Stimulated activated CD8-positive, alpha-beta memory T cell treated with anti-CD3 and anti-CD28 coated beads, Interleukin-7, amount 100 ng/mL, for 24 hours (primary cell): ENCODE data around the gene RAI14.

Experiments used
- DNase-seq: peaks from one replicate; pipeline ENCODE4 v3.0.0-alpha.2; 2020; ENCODE audit warnings: low read depth

RAI14 gene

GRCh38 chr5:34656001-34656699 lies at the start of gene RAI14:
RAI14 (plus strand) TSS chr5:34656328; CDS start chr5:34686920, 30,592 bp downstream.
- DNase-seq: no peak

DNA sequence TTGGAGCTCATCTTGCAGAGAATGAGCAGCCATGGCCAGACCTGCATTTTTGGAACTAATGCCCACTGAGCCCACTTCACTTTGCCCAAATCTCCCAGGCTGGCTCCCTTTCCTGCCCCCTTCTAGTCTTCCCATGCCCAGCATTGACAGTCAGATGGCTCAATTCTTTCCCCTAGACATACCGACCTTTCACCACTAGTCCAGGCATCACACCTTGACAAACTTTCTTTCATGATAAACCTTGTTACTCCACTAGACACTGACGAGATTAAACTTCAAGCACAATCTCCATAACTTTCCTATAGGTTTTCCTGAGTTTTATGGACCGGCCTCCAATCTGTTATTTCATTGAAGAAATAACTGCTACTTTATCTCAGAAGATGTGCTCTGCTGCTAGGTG lies 47.8 kb upstream of the RAI14 start:
- DNase-seq: no peak

GRCh38 chr5:34608859-34609648 lies 47.1 kb upstream of the RAI14 start:
- no peak for DNase-seq

DNA sequence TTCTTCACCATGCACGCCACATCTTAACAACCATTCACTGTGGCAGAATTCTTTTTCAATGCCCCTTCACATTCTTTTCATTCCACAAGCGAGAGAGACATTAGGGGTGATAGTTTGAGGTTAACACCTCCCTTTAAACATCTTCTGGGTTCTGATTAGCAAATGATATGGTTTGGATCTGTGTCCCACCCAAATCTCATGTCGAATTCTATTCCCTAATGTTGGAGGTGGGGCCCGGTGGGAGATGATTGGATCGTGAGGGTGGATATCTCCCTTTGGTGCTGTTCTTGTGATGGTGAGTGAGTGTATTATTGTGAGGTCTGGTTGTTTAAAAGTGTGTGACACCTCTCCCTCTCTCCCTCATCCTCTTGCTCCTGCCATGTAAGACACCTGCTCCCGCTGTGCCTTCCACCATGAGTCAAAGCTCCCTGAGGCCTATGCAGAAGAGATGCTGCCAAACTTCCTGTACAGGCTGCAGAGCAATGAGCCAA lies 46.1 kb upstream of the RAI14 start:
- no peak for DNase-seq

- DNase-seq: no peak
Measured at GRCh38 chr5:34610546-34610945, 45.6 kb upstream of the RAI14 start.

DNA sequence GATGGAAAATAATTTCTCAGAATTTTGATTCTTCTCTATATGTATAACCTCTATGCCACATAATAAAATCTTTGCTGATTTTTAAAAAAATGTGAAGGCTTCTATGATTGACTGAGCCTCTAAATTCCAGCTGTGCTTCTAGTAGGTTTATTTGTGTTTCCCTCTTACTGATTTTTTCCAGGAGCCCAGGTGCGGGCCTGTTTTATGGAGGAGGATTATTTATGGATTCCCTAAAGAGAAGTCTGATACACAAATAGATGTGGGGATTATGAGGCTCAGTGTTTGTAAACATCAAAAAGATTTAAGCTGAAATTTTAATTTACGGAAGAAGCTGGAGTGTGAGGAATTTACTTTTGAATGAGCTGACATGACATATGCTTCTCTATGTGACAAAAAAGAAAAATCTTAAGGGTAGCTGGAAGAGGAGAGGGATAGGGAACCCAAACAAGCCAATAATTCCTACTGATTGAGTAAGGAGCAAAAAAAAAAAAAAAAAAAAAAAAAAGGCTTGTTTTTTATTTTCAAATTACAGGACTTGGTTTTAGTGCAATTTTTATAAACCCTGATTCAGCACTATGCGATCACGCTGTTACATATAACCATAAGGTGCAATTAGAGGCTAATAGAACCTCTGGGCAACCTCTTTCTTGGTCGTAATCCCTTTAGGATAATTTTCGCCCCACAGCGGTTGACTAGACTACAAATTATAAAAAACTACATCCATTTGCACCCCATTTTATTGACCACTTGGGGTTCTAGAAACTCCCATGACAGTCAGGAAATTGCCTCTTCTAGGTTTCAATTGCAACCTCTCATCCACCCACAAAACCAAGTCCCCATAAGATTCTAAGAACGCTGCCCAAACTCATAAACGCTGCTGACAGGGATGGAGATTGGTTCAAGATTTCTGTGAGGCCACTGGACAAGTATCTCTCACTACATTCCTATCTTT lies 44.4 kb upstream of the RAI14 start:
- DNase-seq: no peak

GRCh38 chr5:34616651-34617050 lies 39.5 kb upstream of the RAI14 start:
- DNase-seq: no peak

- DNase-seq: no peak
Measured at GRCh38 chr5:34618371-34619065, 37.6 kb upstream of the RAI14 start.

DNA sequence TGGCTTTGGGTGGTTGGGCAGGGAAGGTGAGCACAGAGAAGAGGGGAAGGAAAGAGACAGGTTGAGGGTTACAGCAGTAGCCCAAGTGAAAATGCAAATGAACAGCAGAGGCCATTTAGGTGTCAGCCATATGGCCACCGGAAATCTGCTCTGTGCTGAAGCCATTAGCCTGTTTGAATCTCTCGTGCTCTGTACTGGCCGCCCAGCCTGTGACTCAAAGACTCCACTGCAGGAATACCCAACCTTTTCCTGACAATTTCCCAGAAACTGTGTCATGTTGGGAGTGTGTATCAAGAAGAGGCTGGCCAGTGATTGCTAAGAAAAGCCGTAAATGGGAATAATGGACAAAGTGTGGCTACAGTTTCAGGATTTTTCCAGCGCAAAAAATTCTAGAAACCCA lies 35.9 kb upstream of the RAI14 start:
- no peak for DNase-seq

DNA sequence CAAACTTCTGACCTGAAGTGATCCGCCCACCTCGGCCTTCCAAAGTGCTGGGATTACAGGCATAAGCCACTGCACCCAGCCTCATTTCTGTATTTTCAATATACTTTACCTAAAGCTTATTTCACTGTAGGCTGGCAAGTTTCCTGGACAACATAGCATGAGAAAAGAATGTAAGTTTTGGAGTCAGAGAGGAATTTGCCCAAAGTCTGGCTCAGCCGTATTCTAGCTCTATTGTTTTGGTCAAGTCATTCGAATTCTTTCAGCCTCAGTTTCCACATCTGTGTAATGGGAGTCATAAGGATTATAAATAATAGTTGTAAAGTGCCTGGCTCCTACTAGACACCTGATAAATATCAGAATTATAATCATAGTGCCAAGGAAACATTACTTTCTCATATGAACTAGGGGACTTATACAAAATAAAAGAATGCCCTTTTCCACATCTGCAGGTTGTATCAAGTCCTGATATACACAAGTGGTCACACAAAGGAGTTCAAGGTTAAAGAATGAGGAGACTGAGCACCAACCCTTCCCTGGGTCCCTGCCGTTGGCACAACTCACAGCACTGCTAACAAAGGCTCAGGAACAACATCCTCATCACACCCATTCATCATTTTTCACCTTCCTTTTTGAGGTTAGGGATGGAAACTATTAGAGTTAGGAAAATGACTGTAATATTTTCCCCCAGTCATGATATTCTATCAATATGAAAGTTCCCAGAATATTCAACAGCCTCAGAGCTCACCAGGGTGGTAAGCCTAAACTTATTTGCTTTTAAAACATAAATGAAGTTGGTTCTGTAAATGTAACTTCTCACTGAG lies 34.6 kb upstream of the RAI14 start:
- DNase-seq: no peak

- DNase-seq: no peak
Measured at GRCh38 chr5:34622098-34622400, 34.1 kb upstream of the RAI14 start.

GRCh38 chr5:34624691-34625090 lies 31.4 kb upstream of the RAI14 start:
- DNase-seq: no peak

- DNase-seq: no peak
Measured at GRCh38 chr5:34625246-34625645, 30.9 kb upstream of the RAI14 start.

- no peak for DNase-seq
Measured at GRCh38 chr5:34626036-34626435, 30.1 kb upstream of the RAI14 start.

DNA sequence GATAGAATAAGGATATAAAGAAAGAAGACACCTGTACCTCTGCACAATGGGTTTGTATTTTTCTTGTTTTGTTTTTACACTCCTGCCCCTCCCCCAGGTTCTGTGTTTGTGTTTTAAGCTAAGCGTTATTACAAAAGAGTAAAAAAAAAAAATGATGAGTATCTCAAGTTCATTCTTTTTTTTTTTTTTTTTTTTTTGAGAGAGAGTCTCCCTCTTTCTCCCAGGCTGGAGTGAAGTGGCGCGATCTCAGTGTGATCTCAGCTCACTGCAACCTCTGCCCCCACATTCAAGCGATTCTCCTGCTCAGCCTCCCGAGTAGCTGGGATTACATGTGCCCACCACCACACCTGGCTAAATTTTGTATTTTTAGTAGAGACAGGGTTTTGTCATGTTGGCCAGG lies 29.4 kb upstream of the RAI14 start:
- no peak for DNase-seq

DNA sequence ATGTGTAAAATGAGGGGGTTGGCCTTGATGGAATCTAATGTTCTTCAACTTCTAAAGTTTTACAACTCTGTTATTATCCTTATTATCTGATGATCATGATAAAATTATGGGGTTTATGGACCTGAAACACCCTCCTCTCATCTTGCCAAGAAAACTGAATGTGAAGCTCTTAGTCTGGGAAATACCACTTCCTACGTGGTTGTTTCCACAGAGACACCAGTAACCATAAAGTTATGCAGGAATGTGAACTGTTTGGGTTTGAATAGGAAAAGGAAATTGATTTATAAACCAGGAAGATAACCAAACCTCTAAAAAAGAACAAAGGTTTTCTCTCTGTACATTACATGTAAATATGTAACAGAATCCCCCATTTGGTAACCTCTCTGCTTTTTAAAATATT lies 28.3 kb upstream of the RAI14 start:
- DNase-seq: no peak

- no peak for DNase-seq
Measured at GRCh38 chr5:34628373-34628772, 27.8 kb upstream of the RAI14 start.

DNA sequence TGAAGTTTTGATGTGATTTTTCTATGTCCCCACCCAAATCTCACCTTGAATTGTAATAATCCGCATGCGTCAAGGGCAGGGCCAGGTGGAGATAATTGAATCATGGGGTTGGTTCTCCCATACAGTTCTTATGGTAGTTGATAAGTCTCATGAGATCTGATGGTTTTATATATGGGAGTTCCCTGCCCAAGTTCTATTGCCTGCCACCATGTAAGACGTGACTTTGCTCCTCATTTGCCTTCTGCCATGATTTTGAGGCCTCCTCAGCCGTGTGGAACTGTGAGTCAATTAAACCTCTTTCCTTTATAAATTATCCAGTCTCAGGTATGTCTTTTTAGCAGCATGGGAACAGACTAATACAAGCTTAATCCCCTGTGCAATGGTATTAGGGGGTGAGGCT lies 25.5 kb upstream of the RAI14 start:
- no peak for DNase-seq

GRCh38 chr5:34632807-34633422 lies 23.2 kb upstream of the RAI14 start:
- no peak for DNase-seq

- no peak for DNase-seq
Measured at GRCh38 chr5:34639852-34640626, 16.1 kb upstream of the RAI14 start.
